Ectodermal cell (in vitro differentiated cells): ENCODE results near the gene P4HA3.
"Not testable (repeated sequence)": the region's sequence is repeated elsewhere in the genome, so short reads cannot be mapped to it uniquely, and the experiment has no call there.

Experiments used
- H3K27ac ChIP-seq: 2 replicates; pipeline ENCODE4 v1.7.0; 2013; ENCODE audit warnings: mild to moderate bottlenecking, low read depth, low read length; ENCODE audit not compliant: insufficient read depth, poor library complexity, severe bottlenecking
- H3K27me3 ChIP-seq: 2 replicates; pipeline ENCODE4 v1.7.0; 2013; ENCODE audit warnings: mild to moderate bottlenecking, low read length; ENCODE audit not compliant: insufficient read depth, control insufficient read depth, poor library complexity, severe bottlenecking
- H3K36me3 ChIP-seq: one replicate; pipeline ENCODE4 v1.7.0; 2013; ENCODE audit warnings: low read length; ENCODE audit not compliant: control insufficient read depth, insufficient read depth
- H3K4me1 ChIP-seq: one replicate; pipeline ENCODE4 v1.7.0; 2013; ENCODE audit warnings: low read length; ENCODE audit not compliant: control insufficient read depth, insufficient read depth
- H3K4me3 ChIP-seq: 2 replicates; pipeline ENCODE4 v1.7.0; 2013; ENCODE audit warnings: low read depth, low read length, control low read depth; ENCODE audit not compliant: insufficient read depth
- H3K9me3 ChIP-seq: 2 replicates; pipeline ENCODE4 v1.7.0; 2013; ENCODE audit warnings: mild to moderate bottlenecking, low read length, moderate library complexity; ENCODE audit not compliant: control insufficient read depth
- WGBS, 2 experiments: methylation state at CpG; one replicate each; pipeline ENCODE4 v1.1.7; 2013; ENCODE audit warnings: missing lambda C conversion rate in 2 of 2; 5-methylcytosine and 5-hydroxymethylcytosine counted together

The P4HA3 gene

GRCh38 chr11:74331000-74331399 lies 19.6 kb upstream of the P4HA3 start:
- not testable (repeated sequence) for H3K27ac ChIP-seq, H3K4me3 ChIP-seq, H3K27me3 ChIP-seq, H3K36me3 ChIP-seq, H3K9me3 ChIP-seq, H3K4me1 ChIP-seq
- WGBS, 2 experiments = 87 to 95% methylated on average over 6 of the region's 6 CpGs

- Histone ChIP-seq H3K36me3 (no peaks in the 10 kb centered on the region), H3K27me3 (no peaks in the 10 kb centered on the region), H3K27ac (no peak overlapping the region), H3K4me3 (no peak overlapping the region), H3K4me1 (no peaks in the 10 kb centered on the region), H3K9me3 (no peaks in the 10 kb centered on the region)
Observed at GRCh38 chr11:74330075-74330858, 18.8 kb upstream of the P4HA3 start.

DNA sequence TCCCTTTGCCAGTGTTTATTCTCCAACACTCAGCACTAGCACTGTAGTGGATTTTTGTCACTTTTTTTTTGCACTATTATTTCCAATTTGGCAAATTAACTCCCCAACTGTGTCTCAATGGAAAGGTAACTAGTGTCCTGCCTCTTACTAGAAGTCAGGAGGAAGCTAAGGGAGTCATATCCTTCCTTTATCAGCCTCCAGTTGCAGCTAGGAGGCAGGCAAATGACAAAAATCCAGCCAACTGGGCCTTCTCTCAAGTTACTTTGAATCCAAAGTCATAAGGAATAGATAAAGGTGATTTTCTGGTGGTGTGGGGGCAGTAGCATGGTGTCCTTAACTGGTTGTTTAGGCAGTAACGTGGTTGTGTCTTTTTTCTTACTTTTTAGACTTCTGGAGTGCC lies 15.6 kb upstream of the P4HA3 start:
- Histone ChIP-seq H3K4me3 (no peak overlapping the region), H3K27me3 (no peaks in the 10 kb centered on the region), H3K9me3 (no peaks in the 10 kb centered on the region), H3K4me1 (no peaks in the 10 kb centered on the region), H3K36me3 (no peaks in the 10 kb centered on the region), H3K27ac (no peak overlapping the region)
- 86 to 95% methylated on average over 1 of the region's 1 CpG for WGBS, 2 experiments

DNA sequence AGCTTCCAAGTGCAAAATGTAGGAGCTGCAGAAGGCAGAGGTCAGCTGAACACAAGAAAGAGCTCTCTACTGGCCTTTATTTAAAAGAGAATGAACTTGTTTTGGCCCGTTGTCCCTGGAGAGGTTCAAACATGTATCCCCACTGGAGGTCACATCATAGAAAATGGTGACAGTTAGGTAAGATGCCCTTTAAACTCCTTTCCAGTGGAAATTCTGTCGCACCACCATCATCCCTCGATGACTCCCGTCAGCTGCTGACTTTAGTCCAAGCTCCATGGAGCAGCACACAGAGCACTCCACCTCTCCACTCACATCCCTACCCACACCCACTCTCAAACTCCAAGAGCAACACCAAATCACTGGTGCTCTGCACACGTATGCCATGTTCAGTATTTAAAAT lies 15.2 kb upstream of the P4HA3 start:
- Histone ChIP-seq H3K4me3 (no peak overlapping the region), H3K9me3 (no peaks in the 10 kb centered on the region), H3K27me3 (no peaks in the 10 kb centered on the region), H3K27ac (no peak overlapping the region), H3K4me1 (no peaks in the 10 kb centered on the region), H3K36me3 (no peaks in the 10 kb centered on the region)
- WGBS, 2 experiments = 94% methylated on average over 5 of the region's 5 CpGs

DNA sequence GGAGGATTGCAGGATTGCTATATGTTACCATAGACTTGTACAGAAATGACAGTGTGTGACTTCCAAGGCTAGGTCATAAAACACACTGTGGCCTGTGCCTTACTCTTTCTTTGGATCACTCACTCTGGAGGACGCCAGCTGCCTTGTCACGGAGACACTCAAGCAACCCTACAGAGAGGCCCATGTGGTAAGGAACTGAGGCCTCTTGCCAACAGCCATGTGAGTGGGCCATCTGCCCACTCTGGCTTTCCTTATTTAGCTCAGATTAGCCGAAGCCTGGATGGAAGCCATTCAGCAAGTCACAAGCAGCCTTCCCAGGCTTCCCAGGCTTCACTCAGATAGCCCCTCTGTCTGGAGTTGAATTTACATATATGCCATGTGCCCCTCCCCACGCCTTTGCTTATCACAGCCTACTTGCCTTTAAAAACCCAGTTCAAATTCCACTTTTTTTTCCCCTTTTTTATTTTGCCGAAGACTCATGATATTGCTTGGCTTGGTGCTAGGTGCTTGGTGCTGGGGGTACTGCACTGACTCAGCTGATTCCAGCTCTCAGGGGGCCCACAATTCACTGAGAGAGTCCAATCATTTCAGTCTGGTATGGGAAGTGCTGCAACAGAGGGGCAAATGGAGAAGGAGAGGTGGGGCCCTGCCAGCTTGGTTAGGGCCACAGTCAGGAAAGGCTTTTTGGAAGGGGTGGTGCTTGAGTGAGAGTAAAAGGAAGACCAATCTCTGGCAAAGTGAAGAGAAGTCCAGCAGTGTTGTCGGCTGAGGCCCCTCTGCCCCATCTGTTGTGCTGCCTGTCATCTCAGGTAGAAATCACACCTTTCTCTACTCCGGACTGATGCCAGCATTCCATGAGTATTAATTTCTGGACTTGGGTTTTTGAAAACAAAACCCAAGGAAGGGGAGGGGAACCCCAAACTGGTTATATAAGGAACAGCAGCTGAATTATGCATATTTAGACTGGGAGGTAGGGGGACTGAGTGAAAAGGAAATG lies 14.5 kb upstream of the P4HA3 start:
- Histone ChIP-seq H3K4me3 (no peak overlapping the region), H3K27ac (no peak overlapping the region), H3K27me3 (no peaks in the 10 kb centered on the region), H3K9me3 (no peaks in the 10 kb centered on the region), H3K4me1 (no peaks in the 10 kb centered on the region), H3K36me3 (no peaks in the 10 kb centered on the region)
- WGBS, 2 experiments = 93% methylated on average over 7 of the region's 7 CpGs

- no peaks in the 10 kb centered on the region for H3K4me1 ChIP-seq
- H3K9me3 ChIP-seq = no peaks in the 10 kb centered on the region
- H3K4me3 ChIP-seq = no peak overlapping the region
- no peaks in the 10 kb centered on the region for H3K36me3 ChIP-seq
- no peaks in the 10 kb centered on the region for H3K27me3 ChIP-seq
- WGBS, 2 experiments = 84 to 90% methylated on average over 2 of the region's 2 CpGs
- no peak overlapping the region for H3K27ac ChIP-seq
Observed at GRCh38 chr11:74322667-74323066, 11.2 kb upstream of the P4HA3 start.

- Histone ChIP-seq H3K4me3 (no peak overlapping the region), H3K4me1 (no peaks in the 10 kb centered on the region), H3K36me3 (no peaks in the 10 kb centered on the region), H3K27ac (no peak overlapping the region), H3K27me3 (no peaks in the 10 kb centered on the region), H3K9me3 (no peaks in the 10 kb centered on the region)
- WGBS, 2 experiments = 78 to 83% methylated on average over 10 of the region's 10 CpGs
Observed at GRCh38 chr11:74321487-74322188, 10.2 kb upstream of the P4HA3 start.

DNA sequence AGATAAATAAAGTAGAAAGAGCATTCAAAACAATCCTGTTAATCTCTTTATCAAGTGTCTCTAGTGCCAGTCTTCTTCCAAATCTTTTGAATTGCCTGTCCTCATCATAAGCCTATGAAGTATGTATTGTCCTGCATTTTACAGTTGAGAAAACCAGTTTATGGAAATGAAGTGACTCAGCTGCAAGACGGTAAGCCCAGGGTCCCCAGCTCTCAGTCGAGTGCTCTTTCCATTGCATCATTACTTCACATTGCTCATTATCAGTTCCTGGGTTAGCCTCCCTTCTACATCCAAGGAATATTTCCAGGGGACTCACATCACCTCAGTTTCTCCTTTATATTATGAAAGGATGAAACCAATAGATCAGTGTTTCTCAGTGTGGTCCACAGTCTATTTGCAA lies 9.1 kb upstream of the P4HA3 start:
- no peaks in the 10 kb centered on the region for H3K9me3 ChIP-seq
- no peak overlapping the region for H3K27ac ChIP-seq
- no peaks in the 10 kb centered on the region for H3K27me3 ChIP-seq
- H3K36me3 ChIP-seq = no peaks in the 10 kb centered on the region
- 87 to 89% methylated on average over 2 of the region's 2 CpGs for WGBS, 2 experiments
- no peak overlapping the region for H3K4me3 ChIP-seq
- H3K4me1 ChIP-seq = no peaks in the 10 kb centered on the region

- whole genome bisulfite sequencing, 2 experiments = 84 to 92% methylated on average over 5 of the region's 5 CpGs
- no peaks in the 10 kb centered on the region for H3K36me3 ChIP-seq
- no peaks in the 10 kb centered on the region for H3K27me3 ChIP-seq
- H3K4me3 ChIP-seq = no peak overlapping the region
- no peak overlapping the region for H3K27ac ChIP-seq
- no peaks in the 10 kb centered on the region for H3K9me3 ChIP-seq
- H3K4me1 ChIP-seq = no peaks in the 10 kb centered on the region
Observed at GRCh38 chr11:74319139-74319816, 7.8 kb upstream of the P4HA3 start.
